GM19351 (cell line): ENCODE results near the gene GALNT18.

Experiments used
- ATAC-seq: cut with Tn5 transposase; IDR thresholded peaks from one replicate; pipeline ENCODE4 v1.9.1; 2021; ENCODE audit warnings: mild to moderate bottlenecking, moderate library complexity; ENCODE audit not compliant: unreplicated experiment

GALNT18 gene

DNA sequence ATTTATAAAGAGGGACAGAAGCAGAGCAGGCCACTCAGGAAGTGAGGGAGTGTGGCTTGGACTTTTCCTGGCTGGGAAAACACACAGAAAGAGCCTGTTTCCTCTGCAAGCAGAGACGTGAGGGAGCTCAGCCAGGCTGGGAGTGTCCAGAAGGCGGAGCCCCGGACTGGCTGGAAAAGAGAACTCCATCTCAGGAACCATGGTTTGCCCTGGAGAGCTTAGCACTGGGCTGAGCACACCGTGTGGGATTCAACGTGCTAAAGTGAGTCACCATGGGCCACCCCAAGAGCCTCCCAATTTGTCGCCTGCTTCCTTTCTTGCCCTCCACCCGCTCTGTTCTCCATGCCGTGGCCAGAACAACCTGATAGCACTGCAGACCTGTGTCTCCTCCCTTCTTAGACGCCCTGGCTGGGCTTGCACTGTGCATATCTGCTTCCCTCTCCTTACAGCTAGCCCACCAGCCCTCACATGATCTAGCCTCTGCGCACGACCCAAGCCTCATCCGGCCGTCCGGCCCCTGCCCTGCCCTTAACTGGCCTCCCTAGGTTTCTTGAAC is 51.8 kb downstream of the GALNT18 start:
- ATAC-seq: no peak

DNA sequence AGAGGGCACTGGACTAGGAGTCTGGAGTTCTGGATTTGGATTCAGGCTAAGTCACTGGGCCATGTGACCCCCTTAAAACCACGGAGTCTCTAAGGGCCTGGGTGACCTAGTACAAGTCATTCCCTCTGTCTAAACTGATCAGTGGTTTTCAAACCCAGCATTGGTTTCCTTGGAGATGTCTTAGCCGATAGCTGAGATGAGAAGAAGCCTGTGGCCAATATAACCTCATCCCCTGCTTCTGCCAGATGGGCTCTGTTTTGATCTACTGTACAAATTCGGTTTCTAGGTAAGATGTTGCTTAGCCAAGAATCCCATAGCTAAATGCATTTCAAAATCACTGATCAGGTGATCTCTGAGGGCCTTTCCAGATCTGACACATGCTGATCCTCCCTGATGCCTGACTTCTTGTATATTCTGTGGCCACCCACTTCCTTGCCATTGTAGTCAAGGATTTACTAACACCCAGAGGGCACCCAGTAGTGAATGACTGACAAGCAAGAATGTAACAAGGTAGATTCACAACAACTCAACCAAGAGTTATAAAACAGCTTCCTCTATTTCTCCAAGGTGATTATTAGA is 53.1 kb downstream of the GALNT18 start:
- no peak for ATAC-seq

DNA sequence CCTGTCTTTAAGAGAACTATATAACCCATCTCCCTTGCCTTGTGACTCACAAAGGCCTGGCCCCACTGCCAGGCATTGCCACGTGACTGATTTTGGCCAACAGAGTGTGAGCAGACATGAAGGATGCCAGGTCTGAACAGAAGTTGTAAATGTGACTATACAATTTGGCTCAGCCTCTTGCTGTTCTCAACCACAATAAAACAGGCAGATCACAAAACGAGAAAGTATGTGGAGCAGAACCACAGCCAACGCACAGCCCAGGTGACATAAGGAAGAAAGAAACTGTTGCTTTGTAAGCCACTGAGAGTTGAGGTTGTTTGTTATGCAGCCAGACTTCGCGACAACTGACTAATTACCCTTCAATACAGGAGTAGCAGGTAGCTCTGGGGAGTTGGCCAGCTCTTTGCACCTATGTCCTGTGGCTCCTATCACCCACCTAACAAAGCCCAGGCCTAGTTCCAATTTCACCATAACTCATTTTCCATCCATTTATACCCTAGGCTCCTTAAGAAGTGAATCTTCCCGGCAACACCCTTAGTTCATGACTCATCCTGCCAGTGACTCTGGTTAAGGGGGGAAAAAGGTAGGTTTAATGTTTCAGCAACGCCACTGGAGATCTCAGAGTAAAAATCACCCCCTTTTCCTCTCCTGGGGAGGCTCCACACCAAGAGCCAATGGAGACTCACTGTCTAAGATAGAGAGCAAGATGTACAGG is 53.7 kb downstream of the GALNT18 start:
- ATAC-seq: no peak

DNA sequence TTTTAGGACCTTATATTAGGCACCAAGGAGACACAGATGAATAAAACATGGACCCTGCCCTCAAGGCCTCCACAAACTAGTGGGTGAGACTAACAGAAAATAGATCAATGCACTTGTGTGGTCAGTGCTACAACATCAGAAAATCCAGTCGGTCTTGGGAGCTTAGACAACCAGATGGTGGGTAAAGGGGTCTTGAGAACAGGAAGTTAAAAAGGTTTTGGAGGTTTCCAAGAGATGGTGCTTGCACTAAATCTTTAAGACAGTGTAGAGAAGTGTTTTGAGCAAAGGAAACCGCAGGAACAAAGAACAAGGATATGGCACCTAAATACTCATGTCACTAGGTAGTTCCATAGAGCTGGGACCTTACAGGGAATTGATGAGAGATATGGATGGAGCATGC is 56.2 kb downstream of the GALNT18 start:
- no peak for ATAC-seq

DNA sequence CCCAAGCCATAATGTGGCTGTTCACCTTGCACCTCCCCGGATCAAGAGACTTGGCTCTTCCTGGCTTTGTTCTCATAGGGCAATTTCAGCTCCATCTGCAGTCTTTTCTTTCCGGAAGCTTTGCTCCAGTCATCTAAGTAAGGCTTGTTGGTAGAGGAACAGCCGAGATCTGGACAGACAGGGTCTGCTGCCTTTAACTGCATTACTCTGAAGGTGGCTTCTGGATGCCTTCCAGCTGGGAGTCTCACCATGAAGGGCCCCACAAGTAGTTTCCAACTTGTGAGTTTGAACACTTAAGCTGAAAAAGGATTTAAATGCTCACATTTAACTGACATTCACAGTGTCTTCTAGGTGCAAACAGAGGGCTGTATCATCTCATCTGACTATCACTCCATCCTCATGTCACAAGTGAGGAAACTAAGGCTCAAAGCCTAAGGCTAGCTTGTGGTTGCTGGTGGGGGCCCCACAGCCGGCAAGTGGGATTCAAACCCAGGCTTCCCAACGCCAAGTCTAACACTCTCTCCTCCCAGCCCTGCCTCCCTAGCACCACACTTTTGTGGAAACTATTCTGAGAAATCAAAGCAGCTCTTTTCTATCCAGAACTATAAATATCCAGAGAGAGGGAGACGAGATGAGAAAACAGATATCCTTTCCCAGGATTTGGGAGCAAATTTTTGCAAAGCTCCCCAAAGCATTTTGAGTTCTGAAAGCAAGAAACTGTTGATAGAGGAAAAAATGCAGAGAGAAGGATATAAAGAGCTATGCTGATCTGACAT is 58.4 kb downstream of the GALNT18 start:
- no peak for ATAC-seq

DNA sequence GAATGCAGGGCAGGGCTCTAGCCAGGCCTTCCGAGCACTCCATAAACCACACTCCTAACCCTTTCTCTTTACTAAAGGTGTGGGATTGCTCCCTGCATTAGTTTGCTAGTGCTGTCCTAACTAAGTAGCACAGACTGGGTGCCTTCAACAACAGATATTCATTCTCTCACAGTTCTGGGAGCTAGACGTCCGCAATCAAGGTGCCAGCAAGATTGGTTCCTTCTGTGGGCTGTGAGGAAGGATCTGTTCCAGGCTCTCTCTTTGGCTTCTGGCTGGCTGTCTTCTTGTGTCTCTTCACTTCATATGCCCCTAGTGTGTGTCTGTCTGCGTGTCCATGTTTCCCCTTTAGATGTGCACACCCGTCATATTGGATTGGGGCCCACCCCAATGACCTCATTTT is 59.8 kb downstream of the GALNT18 start:
- ATAC-seq: no peak

DNA sequence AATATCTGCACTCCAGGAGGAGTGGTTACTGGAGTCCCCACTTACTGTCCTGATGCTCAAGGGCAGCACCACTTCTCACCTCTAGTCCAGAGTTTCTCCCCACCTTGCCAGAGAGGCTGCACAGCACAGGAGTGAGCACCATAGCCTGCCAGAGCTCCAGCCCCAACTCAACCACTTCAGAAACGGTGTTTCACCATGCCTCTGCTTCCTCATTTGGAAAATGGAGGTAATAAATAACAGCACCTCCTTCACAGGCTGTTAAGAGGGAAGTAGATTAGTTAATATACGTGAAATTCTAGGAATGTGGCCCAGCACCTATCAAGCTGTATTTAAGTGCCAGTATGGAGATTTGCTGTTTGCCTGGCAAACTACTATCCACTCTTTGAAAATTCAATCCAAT is 63.0 kb downstream of the GALNT18 start:
- no peak for ATAC-seq

DNA sequence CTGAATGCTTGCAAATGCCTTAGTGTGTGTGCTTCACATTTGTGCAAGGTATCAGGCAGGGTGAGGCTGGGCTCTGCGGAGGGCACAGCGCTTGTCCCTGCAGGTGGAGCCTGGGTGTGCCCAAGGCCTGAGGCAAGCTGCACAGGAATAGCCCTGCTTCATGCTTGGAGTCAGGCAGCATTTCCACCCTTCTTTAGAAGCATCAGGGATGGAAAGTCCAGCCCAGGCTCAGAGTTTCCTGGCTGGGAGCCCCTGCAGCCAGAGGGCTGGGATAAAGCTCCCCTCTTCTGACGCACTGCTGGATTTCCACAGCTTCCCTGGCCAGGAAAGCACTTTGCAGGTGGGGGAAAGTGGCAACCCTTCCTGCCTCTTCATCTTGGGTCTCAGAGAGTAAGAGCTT is 63.4 kb downstream of the GALNT18 start:
- ATAC-seq: no peak

DNA sequence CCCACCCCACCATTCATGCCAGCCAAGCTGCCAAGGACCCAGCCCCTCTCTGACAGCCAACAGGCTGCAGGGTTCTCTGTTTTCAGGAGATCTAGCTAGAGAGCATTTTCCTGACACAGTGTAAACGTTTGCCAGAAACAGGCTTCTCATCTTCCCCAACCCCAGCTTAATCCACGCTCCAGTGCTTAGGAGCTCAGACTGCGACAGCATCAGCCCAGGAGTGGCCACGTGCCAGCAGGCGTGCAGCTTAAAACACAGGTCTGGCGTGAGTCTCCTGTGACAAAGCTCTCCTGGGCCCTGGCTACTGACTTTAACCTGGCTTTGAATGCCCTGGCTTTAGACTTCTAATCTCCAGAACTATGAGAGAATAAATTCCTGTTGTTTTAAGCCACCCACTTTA is 66.6 kb downstream of the GALNT18 start:
- ATAC-seq: no peak

DNA sequence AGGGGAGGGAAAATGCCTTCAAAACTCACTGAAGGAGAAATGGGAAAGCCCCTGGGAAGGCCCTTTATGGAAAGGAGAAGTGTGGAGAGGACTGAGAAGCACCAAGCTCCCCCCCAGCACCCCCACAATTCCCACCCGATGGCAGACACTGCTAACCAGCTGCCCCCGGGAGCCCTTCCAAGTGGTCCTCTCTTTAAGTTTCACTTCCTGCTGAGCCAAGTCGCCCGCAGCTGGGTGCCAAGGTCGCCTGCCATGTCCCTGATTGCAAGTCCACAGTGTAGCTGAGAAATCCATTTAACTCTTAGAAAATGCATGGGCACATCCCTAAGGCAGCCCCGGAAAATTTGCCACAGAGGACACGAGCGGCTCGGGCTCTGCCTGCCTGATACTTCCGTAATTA is 68.2 kb downstream of the GALNT18 start:
- ATAC-seq: no peak

DNA sequence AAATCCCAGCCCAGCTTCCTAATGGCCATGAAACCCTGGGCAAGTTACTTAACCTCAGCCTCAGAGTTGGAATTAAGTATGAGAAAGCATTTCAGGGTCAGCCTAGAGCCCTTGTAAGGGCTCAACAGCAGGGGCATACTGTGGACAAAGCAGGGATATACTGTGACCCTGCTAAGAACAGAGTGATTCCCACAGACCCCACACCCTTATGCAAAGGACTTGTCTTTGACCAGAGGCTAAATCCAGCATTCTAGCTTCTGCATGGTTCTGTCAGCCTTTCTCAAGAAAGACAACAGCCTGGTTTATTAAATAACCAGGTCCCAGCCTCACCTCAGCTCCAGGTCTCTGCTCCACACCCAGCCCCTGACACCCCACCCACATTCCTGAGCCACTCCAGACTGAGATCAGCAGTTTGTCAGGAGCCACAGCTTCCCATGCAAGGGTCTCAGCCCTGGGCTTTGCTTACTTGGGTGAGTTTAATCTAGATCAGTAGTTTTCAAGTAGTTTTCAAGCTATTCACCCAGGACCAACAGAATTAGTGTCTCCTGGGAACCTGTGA is 69.2 kb downstream of the GALNT18 start:
- no peak for ATAC-seq

DNA sequence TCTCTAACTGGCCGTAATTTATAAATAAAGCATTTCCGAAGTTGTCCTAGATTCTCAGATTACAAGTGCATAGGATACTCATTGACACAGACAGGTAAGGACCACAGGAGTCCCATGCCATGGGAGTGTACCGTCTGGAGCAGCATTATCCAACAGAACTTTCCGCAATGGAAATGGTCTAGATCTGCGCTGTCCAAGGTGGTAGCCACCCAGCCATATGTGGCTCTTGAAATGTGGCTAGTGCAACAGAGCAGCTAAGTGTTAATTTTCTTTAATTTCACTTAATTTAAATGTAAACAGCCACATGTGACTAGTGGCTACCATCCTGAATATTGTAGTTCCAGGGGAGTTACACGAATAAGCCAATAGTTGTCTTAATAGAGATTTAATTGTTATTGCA is 71.3 kb downstream of the GALNT18 start:
- ATAC-seq: no peak

DNA sequence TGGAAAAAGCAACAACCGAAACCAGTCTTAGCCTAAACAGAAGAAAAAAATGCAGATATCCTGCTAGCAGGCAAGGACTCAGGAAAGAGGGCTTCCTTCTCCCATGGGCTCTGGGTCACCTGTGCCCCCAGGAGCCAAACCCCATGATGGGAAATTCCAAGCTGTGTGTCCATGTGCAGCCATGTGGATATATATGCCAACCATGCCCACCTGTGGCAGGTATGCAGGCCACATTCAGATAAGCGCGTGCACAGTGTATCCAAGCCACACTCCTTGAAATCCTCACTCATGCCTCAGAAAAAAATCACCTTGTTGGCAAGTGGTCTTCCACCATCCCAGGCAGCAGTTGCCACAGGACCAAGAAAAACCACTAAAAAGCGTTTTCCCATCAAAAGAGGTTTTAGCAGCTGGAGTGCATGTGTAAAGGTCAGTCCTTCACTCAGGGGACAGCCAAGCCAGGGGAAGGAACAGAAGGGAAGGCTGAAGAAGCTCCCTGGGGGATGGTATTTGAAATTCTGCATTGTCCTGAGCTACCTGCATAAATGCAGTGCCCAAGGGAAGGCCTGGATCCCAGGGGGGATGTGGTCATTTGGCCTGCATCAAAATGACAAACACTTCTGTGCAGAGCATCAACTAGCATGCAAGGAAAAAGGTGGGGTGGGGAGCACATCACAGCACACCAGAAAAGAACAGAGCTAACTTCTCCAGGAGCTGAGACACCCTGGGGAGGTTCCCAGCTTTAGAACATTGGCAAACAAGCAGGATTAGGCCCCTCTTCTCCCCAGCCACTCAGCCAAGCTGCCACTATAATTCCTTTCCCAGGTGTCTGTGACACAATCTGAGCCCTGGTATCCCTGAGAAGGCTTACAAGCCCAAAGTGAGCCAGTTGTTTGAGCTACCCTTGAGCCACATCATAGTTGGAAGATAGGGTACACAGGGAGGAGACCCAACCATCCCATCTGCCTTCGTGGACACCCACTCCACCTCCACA is 76.2 kb downstream of the GALNT18 start:
- no peak for ATAC-seq

DNA sequence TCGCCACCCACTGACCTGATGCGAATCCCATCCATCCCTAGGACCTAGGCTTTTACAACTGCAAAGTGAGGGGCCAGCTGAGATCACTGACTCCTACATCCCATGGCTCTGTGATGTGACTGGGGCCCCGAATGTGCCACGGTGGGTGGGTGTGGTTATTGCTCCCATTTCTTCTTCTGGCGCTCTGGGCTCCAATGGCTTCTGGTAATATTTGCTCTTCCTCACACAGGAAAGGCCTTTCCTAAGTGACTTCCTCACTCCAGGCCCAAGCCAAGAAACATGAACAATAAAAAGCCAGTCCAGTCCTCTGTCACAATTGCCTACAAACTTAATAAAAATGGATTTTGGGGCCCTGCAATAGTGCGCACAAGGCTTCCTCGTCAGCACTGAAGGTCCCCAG is 78.1 kb downstream of the GALNT18 start:
- ATAC-seq: no peak

DNA sequence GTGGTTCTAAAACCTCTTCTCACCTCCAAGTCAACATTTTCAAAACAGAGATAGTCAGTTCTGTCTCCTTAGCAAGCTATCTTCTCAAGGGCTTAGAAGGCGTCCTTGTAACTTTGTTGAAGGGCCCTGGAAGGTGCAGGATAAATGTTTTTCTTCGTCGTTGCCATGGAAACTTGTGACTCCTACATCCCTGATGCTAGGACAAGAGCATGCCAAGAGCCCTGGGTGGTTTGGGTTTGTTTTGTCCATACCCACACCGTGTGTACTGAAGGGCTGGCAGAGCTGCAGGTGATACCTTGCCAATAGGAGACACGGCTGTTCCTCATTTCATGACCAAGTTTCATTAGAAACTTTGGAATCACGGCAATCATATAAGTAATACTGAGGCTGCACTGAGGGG is 81.6 kb downstream of the GALNT18 start:
- ATAC-seq: no peak

DNA sequence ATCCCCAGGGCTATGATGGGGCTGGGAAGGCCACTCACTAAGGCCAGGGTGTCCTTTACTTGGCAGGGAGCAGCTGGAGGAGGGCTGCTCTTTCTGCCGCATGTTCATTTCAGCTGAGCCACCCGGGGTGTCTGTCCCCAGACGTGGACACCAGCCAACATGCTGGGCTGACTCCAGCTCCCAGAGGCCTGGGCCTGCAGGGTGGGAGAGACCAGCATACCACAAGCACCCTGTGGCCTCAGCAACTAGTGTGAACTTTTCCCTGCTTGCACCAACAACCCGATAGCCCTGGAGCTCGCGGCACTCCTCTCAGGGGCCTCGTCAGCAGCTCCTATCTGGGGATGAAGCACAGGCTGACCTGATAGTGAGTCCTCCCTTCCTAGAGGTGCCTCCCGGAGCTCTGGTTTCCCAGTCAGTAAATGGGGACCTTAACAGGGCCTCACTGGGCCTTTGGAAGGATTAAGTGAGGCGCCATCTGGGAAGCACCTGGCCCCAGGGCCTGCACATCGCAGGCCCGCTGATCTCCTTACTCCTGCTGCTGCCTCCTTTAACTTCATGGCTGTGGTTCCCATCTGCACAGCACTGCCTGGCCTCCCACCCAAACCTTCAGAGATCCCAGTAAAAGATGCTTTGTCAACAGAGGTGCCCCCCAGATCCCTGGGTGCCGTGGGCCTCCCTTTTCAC is 83.4 kb downstream of the GALNT18 start:
- ATAC-seq: no peak

DNA sequence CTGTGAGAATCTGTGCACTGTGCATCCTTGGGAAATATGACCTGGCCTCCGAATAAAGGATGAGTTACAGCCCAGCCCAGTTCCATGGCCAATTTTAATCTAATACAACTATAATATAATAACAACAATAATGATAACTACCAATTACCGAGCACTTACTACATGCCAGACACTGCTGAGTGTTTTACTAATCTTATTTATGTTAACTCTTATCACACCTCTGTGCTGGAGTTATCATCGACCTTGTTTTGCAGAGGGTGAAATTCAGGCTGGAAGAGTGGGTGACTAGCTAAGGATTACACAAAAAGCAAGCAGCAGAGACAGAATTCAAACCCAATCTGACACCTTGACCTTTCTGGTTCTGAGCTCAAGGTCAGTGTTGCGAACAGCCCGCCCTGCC is 83.9 kb downstream of the GALNT18 start:
- ATAC-seq: no peak

DNA sequence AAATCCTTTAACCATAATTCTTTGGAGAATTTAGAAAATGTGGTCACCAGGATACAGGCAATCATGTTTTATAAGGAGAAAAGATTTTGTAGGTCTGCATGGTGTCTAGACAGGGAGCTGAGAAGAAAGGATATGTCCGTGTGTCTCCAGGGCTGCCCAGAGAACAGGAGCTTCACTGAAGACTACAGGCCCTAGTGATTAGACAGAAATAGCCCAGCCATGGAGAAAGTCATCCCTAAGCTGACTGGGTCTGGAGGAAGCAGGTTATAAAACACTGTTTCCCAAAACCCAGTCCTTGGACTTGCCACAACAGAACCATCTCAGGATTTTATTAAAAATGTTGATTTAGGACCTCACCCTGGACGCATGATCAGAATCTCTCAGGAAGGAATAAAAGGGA is 84.4 kb downstream of the GALNT18 start:
- no peak for ATAC-seq

DNA sequence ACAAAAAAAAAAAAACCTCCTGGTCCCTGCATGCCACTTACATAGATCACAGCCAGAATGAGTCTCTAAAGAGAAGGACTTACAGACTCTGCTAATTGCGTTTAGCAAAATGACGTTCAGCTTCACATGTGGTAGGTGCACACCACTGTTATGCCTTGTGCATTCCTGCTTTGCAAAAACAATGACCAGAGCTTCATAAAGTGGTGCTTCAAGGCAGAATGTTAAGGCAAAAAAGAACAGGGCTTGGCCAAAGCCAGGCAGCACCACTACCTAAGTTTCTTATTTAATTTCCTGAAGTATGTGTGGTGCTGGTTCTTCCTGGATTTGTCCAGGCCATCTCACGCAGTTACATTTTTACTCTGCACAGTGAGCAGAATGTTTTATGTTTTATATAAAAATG is 85.2 kb downstream of the GALNT18 start:
- ATAC-seq: no peak

DNA sequence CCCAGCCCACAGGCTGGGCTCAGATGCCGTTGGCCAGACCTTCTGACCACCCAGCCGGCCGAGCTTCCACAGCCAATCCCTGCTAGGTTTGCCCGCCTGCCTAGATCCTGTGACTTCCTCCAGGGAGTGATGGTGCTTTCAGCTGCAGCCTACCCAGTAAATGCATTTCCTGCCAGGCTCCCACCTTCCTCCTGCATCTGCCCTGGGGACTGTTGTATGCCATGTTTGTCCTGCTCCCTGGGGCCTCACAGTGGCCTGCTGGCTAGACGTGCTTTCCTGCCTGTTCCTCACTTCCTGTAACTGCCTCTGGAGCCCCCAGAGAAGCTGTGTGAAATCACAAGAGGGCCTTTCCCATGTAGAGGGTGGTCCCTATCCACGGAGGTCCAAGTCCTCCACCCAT is 86.2 kb downstream of the GALNT18 start:
- ATAC-seq: no peak
